Fibroblast of skin of scalp (primary cell): ENCODE results near the gene TTC3.

Experiments
- DNase-seq: peaks from one replicate; pipeline ENCODE4 v3.0.0-alpha.2; 2013

TTC3 gene

DNA sequence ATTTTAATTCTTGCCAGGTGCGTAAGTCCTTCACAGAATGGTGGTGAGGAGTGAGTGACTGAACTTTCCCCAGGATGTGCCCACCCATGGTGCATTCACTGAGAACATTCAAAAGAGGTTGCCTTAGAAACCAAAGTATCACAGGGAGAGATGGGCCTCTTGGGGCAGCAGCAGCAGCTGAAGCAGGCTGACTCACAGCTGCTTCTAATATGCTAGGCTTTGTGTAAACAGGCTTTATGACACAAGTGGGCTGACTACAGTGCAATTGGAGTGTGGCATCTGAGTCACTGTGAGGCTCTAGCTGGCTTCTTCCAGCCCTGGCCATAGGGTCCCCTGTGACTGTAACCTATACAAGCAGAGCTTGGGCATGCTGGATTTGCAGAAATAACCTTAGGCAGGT is 12.8 kb upstream of the TTC3 start:
- peak; percentile 97 for DNase-seq

DNA sequence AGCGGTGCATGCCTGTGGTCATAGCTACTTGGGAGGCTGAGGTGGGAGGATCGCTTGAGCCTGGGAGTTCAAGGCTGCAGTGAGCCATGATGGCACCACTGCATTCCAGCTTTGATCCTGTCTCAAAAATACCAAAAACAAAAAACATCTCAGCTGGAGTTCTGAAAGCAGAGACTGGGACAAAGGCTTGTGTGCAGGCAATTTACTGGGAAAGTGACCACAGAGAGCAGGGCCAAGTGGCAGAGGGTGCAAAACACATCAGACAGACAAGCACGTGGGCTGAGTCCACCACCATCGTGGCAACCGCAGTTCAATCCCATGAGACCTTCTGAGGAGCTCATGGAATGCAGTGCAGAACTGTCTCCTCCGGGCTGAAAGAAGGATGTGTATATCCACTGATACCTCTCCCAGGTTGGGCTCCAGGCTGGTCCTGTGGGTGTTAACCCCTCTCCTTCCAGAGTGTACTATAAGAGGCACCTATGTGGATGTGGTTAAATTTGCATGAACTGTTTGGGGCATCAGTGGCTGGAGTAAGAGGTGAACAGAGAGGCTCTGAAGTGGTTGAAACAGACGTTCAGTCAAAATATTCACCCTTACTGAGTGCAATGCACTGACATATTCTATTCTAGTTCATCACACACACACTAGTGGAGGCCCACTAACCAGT is 11.0 kb upstream of the TTC3 start:
- peak; percentile 93 for DNase-seq

DNA sequence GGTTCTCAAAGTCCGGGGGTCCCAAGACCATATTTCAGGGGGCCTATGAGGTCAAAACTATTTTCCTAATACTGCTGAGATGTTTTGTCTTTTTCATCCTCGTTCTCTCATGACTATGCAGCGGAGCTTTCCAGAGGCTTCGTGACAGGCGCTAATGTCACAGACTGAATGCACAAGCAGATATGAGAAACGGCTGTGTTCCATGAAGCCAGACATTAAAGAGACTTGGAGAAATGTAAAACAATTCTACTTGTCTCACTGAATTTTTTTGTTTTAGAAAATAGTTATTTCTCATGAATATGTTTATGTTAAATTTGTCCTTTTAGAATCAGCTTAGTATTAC is 10.5 kb upstream of the TTC3 start:
- DNase-seq: no peak

DNA sequence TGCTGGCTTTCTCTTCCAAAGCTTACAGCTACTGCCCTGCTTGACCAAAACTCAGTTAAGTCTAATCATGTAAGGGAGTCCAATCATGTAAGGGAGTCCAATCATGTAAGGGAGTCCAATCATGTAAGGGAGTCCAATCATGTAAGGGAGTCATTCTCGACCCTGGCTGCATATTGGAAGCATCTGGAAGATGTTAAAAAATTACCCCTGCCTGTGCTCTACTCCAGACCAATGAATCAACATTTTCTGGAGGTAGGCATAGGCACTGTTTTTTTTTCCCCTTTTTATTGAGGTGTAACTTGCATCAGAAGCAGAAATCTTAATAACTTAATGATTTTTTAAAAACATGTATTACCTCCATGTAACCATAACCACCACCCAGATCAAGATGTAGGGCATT is 9.6 kb upstream of the TTC3 start:
- no peak for DNase-seq

DNA sequence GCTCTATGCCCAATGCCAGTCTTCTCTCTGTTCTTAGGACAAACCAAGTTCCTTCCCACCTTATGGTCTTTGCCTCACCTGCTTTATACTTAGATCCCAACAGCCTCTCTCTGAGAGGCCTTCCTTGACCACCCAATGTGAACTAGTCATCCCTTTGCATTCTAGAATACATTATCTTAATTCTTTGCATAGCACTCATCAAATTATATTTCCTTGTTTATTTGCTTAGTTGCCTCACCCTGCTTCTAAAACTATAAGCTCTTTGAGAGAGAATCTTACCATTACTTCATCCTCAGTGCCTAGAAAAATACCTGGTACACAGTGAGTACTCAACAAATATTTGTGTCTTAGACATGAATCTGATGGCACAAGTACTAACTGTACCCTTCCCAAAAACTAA is 8.2 kb upstream of the TTC3 start:
- peak; percentile 33 for DNase-seq

DNA sequence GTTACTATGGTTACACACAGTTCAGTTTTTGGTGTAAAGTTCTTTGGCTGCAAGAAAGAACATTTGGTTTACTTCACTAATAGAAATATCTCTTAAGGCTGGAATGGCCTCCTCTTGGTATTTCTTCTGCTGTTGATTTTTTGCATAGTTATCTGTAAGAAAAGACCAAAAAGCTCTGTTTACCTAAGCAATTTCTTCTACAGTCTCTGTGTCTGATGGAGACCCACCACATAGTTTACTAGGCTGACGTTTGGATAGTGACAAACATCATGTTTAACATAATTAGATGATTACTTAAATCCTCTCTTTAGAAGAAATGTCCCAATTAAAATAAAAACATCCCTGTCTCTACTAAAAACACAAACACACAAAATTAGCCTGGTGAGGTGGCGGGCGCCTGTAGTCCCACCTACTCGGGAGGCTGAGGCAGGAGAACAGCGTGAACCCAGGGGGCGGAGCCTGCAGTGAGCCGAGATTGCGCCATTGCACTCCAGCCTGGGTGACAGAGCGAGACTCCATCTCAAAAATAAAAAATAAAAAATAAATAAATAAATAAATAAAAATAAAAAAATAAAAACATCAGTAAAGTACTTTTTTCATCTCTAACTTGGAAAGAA is 7.4 kb upstream of the TTC3 start:
- peak; percentile 33 for DNase-seq

DNA sequence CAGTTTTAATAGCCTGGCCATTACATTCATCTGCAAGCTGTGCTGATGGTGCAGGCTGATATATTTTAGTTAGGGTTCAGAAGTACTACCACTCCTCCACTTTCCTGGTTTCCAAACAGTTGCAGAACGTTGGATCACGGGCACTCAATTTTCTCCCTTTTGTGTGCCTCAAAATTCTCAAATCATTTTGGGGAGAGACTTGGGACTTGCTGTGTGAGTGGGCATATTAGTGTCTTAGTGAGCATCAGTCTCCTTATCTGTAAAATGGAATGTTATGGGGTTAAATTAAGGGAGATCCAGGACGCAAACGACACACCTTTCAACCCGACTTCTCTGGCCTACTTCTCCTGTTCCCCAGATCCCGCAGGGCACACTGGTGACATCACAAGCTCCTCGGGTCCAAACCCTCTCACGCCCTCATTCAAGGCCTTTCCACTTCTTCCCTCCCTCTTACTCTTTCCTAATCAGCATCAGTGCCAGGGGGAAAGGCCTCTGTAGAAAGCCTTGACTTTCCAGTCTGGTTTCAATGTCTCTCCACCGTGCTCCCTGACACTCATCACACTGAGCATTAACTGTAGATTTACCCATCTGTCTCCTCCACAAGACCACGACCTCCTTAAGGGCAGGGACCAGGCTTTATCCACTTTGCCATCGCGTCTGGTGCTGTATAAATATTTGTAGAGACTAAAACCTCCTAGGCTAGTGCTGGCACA is 1.3 kb upstream of the TTC3 start:
- DNase-seq: peak; percentile 66

DNA sequence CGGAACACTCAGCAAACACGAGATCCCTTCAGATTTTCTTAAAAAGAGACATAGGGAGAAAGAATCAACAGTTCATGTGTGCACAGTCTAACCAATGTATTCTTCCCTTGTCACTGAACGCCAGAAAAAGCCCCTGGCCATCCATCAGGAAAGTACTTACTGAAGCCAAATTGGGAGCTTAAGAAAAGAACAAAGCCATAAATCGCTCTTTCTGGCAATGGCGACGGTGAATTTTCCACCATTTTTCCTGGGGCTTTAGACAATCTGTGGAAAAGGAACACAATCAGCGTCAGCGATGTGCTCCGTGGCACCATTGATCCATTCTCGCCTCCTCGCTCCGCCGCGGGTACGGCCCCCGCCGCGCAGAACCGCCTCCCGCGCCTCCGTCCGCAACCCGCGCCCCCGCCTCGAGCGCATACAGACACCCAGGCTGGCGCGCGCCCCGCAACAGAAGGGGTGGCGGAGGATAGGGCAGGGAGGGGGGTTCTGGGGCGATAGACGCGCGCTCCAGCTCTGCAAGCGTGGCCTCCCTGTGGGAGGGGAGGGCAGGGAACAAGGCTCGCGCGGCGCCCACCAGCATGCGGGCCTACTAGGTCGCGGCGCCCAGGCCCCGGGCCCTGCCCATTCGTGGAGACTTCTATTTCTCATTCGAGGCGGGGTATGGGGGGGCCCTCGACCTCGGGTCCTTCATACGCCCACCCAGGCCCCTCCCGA is 623 bp upstream of the TTC3 start:
- no peak for DNase-seq

DNA sequence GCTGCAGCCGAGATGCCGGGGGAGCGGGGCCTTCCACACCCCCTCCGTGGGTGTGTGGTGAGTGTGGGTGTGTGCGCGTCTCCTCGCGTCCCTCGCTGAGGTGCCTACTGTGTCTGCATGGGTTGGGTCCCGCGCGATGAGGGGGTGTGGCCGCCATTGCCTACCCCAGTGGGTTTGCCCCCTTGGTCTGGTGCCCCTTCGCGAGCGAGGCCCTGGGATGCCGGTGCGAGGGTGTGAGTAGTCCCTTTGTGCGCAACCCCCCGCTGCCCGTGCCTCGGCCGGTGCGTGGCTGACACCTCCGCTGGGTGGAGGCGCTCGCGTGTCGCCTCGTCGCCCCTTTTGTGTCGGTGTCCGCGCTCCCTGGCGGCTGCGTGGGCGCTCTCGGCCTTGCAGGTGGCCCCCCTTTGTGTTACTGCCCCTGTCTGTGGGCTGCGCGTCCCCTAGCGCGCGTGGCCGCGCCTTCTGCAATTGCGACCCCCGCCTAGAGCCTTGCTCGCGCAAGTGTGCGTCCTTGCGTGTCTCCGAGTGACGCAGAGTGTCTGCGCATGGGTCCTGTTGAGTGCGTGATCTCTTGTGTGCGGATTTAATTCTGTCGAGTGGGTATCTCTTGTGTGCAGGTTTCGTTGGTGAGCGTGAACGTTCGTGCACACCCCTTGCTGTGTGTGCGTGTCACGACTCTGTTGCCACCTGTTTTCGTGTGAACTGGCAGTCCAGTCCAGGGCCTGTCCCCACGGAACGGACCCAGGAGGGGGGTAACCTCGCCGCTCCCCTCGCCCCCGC is 553 bp downstream of the TTC3 start:
- peak; percentile 28 for DNase-seq

DNA sequence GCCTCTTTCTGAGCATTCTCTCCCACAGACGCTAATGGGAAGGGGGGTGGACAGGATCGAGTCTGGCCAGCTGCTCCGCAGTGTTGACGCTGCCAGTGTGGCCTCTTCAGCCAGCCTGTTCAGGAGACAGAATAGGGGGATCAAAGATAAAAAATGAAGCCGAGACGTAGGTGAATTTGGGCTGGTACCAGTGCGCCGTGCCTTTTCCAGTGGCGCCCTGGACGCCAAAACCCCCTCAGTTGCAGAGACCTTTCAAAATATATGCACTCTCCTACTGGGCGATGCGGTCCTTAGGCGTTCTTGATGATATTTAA is 1.1 kb downstream of the TTC3 start:
- DNase-seq: no peak

DNA sequence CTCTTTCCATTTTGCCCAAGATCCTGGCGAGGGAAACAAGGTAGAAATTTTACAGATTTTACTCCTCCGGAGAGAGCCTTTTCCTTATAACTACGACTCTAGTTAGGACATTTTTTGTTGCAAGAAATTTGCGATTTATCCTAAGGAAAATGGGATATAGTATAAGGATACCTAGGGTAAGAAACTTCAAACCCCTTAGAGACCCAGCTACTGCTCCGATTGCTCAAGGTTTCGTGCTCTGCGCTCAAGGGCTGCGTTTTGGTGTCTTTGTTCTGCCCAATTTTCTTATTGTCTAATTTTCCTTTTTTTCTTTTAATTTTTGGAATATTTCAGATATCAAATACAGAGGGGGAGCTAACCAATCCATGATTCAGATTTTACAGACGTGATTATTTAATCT is 1.5 kb downstream of the TTC3 start:
- DNase-seq: no peak

DNA sequence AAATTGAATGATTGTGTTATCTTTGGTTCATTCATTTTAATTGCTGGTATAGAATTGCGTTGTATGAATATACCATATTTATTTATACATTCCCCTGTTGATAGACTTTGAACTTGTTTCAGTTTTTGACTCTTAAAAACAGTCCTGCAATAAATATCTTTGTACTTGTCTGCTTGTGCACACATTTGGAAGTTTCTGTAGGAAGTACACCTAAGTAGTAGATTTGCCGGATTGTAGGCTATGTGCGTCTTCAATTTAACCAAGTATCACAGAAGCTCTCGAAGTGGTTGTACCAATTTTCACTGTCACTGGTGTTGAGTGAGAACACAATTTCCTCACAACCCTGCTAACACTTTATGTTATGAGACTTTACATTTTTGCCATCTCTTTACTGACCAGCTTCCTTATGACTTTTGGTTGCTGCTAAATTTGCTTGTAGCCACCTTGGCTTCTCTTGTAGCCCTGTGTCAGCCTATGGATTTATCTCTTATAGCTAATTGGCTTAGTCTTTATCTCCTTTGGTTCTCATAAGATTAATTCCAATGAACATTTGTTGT is 2.2 kb downstream of the TTC3 start:
- no peak for DNase-seq

DNA sequence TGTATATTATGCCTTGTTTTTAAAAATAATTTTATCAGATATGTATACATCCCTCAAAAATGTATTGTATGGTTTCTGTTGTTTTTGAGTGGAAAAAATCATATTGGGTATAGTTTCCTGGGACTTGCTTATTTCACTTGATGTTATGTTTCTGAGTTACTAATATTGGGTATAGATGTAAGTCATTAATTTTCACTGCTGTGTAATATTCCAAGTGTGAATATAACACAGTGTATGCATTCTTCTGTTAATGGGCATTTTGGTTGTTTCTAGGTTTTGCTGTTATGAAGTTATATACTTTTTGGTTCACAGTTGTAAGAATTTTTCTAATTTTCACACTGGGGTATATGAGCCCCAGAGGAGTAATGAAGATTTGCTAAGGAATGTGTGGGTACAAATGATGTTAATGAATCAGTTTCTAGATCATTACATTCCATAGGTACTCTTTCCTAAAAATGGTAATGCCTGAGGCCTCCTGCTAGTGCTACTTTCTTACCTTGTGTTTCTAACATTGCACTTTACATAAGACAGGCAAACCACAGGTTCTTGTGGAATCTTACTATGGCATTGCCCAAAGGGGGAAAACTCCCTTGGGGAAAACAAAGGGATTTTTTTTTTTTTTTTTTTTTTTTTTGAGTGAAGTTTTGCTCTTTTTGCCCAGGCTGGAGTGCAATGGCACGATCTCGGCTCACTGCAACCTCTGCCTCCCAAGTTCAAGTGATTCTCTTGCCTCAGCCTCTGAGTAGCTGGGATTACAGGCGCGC is 3.2 kb downstream of the TTC3 start:
- no peak for DNase-seq

DNA sequence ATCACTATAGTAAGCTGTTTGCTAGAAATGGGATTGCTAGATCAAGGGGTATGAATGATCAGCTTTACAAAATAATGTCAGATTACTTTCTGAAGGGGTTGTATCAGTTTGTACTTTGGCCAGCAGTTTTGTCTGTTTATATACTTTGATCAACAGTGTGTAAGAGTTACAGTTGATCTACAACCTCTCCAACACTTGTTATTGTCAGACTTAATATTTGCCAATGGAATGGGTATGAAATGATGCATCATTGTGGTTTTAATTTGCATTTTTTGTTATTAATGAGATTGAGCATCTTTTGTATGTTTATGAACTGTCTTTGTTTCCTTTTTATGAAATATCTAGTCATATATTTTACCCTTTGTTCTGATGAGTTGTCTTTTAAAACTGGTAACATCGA is 4.3 kb downstream of the TTC3 start:
- DNase-seq: no peak

DNA sequence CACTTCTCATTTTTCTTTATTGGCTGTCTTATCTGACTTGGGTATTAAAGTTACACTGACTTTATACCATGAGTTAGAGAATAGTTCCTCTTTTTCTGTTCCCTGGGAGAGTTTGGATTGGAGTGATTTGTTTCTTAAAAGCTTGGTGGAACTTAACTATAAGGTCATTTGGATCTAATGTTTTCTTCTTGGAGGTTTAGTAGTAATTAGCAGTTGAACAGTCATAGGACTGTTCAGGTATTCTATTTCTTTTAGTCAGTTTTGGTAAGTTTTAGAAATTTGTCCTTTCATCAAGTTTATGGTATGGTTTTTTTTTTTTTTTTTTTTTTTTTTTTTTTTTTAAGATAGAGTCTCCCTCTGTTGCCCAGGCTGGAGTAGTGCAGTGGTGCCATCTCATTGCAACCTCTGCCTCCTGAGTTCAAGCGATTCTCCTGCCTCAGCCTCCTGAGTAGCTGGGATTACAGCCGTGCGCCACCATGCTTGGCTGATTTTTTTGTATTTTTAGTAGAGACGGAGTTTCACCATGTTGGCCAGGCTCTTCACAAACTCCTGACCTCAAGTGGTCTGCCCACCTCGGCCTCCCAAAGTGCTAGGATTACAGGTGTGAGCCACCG is 6.3 kb downstream of the TTC3 start:
- DNase-seq: no peak

DNA sequence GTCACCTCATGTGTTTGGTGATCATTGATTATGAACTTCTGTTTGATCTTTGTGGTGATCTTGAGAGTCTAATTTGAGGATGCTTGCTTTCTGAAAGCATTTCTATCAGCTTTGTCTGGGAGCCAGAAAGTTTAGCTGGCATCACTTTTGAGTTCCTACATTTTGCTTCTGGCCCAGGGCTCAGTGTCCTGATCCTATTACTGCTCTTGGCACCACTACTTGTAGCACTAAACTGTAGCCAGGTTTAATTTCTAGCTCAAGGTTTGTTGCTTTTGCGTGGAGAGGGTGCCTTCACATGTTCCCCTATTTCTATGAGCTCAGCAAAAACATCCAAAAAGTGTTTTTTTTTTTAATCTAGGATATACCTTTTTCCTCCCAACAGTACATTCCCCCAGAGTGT is 9.3 kb downstream of the TTC3 start:
- DNase-seq: no peak

DNA sequence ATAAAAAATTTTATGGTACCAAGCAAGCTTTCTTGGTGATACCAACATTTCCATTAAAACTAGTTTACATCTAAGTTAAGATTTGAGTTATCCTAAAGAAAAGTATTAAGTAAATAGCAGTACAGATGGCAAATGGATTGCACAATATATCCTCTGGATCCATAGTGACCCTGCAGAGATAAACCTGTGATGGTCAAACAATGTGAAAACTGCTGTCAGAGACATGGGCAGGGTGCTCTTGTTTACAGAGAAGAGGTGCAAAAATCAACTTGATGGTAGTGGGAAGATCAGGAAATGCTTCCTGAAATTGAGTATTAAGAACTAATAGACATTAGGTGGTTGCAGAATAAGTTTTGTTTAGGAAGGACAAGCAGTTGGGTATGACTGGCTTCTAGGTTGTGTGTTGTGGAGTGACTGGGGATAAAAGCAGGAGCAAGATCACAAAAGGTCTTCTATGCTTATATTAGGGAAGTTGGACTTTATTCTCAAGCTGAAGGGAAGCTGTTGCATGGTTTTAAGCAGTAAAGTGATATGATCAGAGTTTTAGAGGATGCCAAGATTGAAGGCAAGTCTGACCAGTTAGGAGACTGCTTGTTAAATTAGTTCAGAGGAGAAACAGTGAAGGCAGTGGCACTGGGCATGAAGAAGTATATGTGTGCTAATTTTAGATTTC is 9.9 kb downstream of the TTC3 start:
- DNase-seq: no peak

DNA sequence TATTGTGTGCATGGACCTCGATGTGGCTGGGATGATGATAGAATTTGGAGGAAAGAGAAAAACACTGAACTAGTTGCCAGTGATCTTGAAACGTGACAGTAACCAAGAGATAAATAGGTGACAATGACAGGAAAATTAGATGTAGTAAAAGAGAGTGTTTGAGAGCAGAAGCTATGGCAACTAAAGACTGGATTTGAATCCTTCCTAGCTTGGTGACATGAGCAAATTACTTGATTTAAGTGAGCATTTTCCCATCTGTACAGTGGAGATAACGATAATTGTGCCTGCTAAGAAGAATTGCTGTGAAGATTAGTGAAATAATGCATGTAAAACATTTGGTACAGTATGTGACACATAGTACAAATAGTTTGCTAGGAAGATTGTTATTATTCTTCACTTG is 12.7 kb downstream of the TTC3 start:
- no peak for DNase-seq

DNA sequence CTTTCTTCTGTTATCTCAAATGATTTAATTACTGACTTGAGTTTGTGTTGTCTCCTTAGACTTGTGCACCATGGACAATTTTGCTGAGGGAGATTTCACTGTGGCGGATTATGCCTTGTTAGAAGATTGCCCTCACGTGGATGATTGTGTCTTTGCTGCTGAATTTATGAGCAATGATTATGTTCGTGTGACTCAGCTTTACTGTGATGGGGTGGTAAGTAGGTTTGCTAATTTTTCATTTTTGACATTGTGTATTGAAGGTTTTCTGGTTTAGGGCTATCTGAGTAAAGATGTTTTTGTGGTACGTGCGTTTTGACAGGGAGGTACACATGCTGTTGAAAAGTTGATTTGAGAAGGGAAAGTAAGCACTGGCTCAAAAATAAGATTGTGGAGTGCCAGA is 14.1 kb downstream of the TTC3 start:
- DNase-seq: peak; percentile 71

DNA sequence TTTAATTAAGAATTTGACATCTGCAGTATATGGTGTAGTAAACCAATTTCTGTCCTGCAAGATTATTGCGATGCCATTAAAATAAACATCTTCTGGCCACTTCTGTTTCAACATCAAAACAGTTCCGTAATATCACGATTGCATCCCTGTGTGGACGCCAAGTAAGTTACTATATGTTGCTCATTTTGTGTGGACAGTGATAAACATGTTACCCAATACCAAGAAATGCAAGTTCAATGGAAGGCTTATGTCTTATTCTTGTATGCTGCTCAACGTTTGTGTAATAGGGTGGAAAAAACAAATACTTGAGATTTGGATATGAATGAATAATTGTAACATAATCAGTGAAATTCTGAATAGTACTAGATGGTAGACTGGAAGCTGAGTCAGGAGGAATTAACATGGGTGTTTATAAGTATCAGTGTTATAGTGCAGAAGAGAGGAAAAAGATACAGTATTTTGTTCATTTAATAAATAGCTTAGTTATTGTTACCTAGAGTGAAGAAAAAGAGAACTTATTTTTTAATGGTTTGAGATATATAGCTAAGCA is 15.2 kb downstream of the TTC3 start:
- no peak for DNase-seq

DNA sequence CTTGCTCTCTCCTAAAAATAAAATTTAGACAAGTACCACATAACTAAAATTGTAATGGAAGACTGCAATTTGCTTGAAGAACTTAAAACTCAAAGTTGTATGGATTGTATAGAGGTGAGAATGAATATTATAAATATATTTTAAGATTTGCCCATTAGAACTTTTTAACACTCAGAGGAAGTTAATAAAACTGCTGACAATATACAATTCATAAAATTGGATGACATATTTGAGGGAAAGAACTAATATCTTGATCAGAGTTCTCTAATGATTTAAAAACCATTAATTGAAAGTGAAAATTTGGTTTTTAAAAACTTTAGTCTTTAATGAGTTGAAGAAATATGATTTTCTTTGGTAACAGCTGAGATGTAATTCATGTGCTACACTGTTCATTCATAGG is 20.9 kb downstream of the TTC3 start:
- no peak for DNase-seq
